T47D (cell line): ENCODE results near the gene SEMA5A.

Experiments used
- DNase-seq, 2 experiments: peaks; one replicate each; pipeline versions ENCODE4 v3.0.0 to v3.0.0-alpha.2; 2011 to 2012; ENCODE audit warnings: low read depth in 1 of 2, low spot score in 1 of 2
- JUND ChIP-seq: IDR thresholded peaks from 2 replicates; pipeline ENCODE4 v1.6.1; 2012; ENCODE audit warnings: low read depth
- in situ Hi-C: cut with HindIII; loops from 2 replicates; pipeline ENCODE4 v1.10.0; 2016; ENCODE audit warnings: low sequenced_read_pairs, low pct_unique_long_range_greater_than_20kb

SEMA5A gene

DNA sequence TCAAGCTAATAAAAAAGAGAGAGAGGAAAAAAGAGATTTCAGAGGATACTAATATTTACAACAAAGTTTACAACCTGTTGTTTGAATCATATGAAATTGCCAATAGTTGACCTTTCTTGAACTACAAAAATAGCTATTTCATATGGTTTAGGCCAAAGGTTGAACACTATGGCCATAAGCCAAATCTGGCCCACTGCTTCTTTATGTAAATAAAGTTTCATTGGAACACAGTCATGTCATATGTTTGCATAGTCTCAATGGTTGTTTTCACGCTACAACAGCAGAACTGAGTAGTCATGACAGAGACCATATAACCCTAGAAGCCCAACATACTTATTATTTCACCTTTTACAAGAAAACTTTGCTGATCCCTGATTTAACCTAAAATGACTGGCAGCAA lies 20.9 kb downstream of the SEMA5A start:
- in situ Hi-C loops: no loop called here
- TF ChIP-seq JUND: no peak
- DNase-seq: no peak

DNA sequence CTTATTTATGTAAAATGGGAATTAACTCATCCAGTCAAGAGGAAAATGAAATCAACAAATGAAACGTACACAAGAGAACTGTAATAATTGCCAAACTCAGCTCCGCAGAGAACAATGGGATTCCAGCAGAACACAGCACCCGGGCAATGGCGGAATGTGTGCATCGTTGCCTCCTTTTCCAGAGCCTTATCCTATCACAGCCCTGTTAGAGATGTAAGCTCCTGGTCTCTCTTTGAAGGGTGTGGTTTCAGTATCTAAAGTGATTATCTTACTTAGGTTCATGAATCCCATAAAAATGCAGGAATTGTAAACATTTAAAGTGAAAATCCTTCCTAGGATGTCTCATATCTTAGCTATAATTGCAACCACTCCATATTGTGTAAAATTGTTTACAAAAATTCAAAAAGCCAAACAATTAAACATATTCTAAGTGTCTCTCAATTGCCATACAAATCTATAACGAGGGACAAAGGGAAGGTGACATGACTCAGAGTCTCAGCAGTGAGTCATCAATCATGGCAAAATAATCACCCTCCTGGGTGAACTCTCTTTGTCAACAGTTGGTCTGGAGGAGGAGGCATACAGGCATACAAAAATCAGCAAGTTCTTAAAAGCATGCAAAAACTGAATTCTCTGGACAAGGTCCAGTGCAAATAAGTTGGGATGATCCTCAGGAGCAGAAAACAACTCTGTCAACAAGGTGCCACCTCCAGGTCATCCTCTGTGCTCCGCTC lies 22.6 kb downstream of the SEMA5A start:
- in situ Hi-C loops: no loop called here
- no peak for DNase-seq
- TF ChIP-seq JUND: no peak

DNA sequence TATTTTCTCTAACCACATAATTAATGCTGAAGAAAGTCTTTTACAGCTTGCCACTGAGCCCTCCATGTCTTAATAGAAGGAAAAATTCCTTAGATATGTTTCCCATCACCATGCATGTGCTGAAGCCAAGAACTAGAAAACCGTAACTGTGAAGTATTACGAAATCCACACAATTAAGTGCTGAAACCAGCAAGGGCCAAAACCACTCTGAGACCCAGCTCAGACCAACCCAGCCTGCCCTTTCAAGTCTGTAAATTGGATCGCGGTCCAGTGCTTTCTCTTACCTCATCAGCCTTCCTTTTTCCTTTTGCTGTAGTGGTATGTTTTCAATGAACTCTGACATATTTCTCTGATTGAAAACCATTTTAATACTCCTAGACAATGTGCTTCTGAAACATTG lies 26.3 kb downstream of the SEMA5A start:
- DNase-seq: no peak
- no peak for TF ChIP-seq JUND

DNA sequence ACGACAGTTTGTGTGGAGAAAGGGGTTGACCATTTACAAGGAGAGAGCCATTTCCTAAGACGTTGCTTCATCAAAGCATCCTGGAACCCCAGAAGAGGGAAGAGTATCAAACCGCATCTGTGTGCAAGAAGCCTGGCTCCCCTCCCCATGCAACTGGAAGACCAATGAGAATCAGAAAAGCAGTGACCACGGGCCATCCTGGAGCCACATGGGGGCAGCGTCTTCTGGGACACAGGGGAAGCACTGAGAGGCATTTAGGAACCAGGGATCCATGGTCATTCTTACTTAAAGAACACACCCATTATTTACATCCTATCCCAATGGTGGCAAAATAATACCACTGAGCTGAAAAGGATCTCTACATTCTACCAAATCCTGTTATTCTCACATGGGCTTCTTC lies 29.3 kb downstream of the SEMA5A start:
- no peak for TF ChIP-seq JUND

More for the DNA sequence above, 26.3 kb downstream of the SEMA5A start:
- in situ Hi-C loops: no loop called here

DNA sequence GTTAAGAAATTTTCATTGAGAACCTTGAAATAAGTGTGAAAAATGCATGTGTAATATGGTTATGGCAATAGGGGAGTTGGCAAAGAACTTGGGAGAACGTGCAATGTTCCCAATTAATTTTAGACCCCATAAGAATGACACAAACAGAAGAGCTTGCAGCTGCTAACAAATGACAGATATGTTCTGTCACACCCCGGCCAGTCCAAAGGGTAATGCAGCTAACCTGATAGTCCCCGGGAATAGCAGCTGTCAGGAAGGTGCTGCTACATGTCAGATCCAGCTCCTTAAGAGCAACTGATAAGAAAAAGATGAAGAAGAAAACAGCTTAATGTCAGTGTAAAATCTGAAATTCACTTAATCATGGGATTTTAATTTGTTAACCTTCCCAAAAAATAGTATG lies 30.4 kb downstream of the SEMA5A start:
- no peak for DNase-seq
- in situ Hi-C loops: no loop called here
- no peak for TF ChIP-seq JUND

More for the DNA sequence above, 29.3 kb downstream of the SEMA5A start:
- in situ Hi-C loops: no loop called here
- DNase-seq: no peak

DNA sequence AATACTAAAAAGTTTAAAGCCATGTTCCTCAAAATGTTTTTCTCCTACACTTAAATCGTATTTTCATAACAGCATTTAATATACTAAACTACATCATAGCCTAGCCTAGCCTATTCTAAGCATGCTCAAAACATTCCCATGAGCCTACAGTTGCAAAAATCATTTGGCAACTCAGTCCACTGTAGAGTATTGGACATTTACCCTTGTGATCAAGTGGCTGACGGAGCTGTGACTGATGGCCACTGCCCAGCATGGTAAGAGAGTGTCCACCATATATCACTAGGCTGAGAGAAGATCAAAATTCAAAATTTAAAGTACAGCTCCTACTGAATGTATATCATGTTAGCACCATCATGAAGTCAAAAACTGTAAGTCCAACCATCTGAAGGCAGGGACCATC lies 30.9 kb downstream of the SEMA5A start:
- no peak for DNase-seq

DNA sequence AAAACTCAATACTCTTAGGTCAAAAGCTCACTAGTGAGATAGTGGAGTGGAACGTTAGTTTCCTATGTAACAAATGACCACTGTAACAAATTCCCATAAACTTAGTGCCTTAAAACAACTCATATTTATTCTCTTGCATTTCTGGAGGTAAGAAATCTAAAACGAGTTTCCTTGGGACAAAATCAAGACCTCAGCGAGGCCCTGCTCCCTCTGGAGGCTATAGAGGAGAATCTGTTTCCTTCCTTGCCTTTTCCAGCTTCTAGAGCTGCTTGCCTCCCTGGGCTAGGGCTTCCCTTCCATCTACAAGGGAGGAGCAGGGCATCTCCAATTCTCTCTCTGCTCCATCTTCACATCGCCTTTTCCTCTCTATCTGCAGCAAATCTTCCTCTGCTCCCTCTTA lies 32.0 kb downstream of the SEMA5A start:
- DNase-seq: no peak
- no peak for TF ChIP-seq JUND
- in situ Hi-C loops: no loop called here

More for the DNA sequence above, 30.9 kb downstream of the SEMA5A start:
- in situ Hi-C loops: no loop called here
- TF ChIP-seq JUND: no peak

DNA sequence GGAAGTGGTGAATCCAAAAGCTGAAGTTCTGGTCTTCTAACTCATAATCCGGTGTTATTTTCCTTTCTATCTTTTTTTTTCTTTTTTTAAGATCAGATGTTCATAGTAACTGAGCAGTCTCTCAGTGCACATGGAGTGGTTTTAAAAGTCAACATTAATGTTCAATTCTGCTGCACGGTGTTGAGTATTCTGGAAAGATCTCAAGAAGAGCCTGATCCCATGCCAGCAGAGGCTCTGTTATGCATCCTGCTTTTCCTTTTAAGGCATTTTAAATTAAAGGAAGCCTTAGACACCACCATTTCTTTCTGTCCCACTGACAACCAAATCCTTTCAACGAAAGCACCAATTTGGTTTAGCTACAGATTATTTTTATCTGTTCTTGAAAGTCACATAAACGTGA lies 33.4 kb downstream of the SEMA5A start:
- TF ChIP-seq JUND: no peak
- in situ Hi-C loops: no loop called here
- DNase-seq: no peak

DNA sequence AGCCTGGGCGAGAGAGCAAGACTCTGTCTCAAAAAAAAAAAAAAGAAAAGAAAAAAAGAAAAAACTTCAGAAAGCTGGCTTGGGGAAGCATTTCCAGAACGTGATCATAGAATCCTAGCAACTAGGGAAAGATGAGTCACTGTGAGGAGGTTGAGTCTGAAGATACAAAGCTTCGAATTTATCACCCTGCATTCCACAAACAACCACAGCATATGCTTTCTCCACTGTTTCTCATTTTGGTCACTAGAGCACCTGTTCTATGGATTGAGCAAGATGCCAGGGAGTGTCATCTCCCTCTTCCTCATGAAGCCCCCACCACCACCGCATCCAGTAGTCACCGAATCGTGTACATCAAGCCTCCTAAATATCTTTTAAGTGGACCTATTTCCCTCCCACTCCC lies 37.9 kb downstream of the SEMA5A start:
- no peak for TF ChIP-seq JUND
- in situ Hi-C loops: no loop called here
- no peak for DNase-seq

DNA sequence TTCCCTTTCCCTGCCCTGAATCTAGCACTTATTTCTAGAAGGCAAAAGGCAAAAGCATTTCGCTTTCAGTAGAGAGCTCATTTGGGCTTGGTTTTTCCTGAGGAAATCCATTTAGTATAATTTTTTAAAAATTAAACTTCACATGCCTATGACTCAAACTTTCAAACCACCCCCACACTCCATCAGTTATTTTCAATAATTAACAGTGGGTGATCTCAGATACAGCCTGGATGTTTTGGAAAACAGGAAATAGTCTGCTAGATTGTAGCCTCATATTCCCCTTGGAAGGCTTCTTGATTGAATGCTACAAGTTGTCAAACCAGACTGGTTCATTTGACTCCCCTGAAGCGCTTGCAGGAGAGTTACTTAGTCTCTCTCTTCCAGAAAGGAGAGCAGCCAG lies 40.6 kb downstream of the SEMA5A start:
- in situ Hi-C loops: no loop called here
- no peak for DNase-seq
- TF ChIP-seq JUND: no peak

DNA sequence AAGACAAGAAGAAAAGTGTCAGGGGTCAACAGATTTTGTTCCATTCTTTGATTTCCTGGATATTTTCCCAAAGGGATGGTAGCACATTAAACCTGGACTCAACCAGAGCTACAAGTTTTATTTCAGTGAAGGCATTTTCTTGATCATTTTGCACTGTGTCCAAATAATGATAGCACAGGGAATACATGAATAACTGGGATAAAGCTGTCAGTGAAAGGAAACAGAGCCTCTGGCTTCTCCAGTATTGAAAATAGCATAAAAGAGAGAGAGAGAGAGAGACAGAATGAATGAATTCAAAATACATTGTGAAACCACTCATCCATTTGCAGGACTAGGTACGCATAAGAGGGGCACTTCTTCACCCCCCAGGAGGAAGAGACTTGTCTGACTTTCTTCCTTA lies 43.0 kb downstream of the SEMA5A start:
- DNase-seq: no peak
- TF ChIP-seq JUND: no peak
- in situ Hi-C loops: no loop called here

DNA sequence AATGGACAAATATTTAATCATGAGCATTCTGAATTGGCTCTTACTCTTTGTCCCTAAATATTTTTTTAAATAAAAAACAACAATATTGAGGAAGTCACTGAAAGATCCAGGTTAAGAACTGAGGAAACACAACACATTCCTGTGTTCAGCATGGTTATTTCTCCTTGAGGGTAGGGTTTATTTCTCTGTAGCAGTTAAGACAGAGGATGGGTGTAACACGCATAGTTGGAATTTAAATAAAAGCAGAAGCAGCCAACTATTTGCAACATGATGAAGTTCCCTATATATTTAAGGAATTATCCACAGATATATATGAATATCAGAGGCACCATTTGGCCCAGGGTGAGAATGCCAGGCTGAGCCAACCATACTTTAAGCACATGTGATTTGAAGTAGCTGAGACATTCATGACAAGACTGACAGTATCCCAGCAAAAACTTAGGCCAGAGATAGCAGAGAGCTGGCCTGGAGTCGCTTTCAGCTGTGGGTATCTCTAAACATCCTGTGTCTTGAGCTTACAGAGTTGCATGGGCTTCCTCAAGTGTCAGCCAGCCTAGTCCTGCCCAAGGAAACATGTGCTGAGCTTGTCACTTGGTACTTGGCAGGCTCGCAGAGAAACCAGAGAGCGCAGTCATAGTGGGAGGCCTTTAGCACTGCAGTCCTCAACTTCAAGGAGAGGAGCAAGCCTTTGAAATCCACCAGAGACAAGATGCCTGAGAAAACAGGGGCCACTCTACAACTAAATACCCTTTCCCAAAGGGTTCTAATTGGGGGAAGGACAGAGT lies 43.6 kb downstream of the SEMA5A start:
- TF ChIP-seq JUND: no peak
- DNase-seq: no peak
- in situ Hi-C loops: no loop called here

DNA sequence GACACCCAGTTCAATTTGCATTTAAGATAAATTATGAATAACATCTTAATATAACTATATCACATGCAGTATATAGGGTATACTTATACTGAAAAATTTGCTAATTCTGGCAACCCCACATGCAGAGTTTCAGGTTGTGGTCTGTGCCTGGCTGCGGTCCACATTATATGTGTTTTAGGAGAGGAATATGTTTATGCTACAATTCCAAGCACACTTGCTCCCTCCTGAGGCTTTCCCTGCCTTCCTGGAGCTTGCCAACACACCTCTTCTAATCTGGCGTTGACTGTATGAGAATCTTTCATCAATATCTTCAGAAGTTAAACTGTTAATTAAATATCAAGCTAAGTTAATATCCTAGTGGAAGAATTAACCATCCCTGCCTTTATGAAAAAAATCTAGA lies 45.2 kb downstream of the SEMA5A start:
- in situ Hi-C loops: no loop called here
- no peak for TF ChIP-seq JUND
- DNase-seq: no peak
